GM12872 (cell line): ENCODE results near the gene CDYL2.

ENCODE experiments used
- TF ChIP-seq, protein P1 (sequence below): IDR thresholded peaks from 3 replicates; pipeline ENCODE4 v1.5.1; 2011; ENCODE audit warnings: low read depth, mild to moderate bottlenecking, low read length, moderate library complexity; ENCODE audit not compliant: insufficient read depth

The CDYL2 gene

DNA sequence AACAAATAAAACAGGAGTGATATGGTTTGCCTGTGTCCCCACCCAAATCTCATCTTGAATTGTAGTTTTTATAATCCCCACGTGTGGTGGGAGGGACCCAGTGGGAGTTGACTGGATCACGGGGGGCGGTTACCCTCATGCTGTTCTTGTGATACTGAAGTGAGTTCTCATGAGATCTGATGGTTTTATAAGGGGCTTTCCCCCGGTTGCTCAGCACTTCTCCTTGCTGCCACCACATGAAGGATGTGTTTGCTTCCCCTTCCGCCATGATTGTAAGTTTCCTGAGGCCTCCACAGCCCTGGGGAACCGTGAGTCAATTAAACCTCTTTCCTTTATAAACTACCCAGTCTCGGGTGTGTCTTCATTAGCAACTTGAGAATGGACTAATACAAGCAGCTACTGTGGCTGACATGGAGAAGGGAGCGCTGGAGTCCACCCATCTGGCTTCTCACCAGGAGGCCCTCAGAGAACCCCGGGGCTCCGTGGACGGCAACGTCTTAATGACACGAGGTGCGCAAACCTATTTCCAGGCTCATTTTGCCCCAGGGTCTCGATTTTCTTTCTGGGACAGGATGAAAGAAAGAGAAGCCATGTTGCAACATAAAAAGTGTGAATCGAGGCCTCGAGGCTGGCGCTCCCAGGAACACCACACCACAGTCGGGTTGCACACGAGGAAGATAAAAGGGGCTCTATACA, 134.1 kb downstream of the CDYL2 start:
- TF ChIP-seq, protein P1, sequence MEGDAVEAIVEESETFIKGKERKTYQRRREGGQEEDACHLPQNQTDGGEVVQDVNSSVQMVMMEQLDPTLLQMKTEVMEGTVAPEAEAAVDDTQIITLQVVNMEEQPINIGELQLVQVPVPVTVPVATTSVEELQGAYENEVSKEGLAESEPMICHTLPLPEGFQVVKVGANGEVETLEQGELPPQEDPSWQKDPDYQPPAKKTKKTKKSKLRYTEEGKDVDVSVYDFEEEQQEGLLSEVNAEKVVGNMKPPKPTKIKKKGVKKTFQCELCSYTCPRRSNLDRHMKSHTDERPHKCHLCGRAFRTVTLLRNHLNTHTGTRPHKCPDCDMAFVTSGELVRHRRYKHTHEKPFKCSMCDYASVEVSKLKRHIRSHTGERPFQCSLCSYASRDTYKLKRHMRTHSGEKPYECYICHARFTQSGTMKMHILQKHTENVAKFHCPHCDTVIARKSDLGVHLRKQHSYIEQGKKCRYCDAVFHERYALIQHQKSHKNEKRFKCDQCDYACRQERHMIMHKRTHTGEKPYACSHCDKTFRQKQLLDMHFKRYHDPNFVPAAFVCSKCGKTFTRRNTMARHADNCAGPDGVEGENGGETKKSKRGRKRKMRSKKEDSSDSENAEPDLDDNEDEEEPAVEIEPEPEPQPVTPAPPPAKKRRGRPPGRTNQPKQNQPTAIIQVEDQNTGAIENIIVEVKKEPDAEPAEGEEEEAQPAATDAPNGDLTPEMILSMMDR: no peak

GRCh38 chr16:80669673-80670072, 134.7 kb downstream of the CDYL2 start:
- TF ChIP-seq, protein P1: no peak

- TF ChIP-seq, protein P1: no peak
These were observed 136.5 kb downstream of the CDYL2 start for GRCh38 chr16:80667925-80668324.

GRCh38 chr16:80667251-80667560, 137.2 kb downstream of the CDYL2 start:
- TF ChIP-seq, protein P1: no peak

DNA sequence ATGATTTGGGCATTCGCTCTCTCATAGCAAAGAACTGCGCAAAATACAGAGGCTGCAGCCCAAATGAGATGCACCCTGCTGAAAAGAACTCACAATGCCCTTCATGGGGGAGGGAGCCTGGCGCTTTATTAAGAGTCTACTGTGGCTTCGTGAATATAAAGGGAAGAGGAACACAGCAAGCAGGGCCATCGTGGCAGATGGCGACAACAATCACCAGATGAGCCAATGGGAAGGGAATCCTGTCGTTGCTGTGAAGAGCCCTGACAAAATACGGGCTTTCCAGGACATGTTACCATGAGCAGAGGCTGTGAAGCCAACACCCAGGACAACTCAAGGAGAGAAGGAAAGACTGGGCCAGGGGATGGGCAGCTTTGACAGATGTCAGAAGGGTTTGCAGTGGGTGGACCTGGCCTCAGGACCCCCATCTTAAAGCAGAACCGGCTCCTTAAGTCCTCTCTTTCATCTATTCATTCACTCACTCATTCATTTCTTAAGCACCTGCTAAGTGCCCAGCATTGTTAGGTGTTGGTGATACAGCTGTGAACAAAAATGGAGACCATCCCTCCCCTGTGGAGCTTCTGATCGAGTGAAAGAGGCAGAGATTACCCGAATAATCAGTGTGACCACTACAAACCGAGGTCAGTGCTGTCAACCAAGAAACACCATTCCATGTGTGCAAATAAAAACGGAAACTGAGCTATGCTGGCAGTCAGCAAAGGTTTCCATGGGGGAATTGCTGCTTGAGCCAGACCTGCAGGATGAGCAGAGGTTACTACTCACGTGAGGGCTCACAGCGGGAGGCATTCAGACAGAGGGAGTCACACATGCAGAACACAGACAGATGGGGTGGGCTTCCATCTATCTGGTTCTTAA, 137.8 kb downstream of the CDYL2 start:
- TF ChIP-seq, protein P1: no peak

DNA sequence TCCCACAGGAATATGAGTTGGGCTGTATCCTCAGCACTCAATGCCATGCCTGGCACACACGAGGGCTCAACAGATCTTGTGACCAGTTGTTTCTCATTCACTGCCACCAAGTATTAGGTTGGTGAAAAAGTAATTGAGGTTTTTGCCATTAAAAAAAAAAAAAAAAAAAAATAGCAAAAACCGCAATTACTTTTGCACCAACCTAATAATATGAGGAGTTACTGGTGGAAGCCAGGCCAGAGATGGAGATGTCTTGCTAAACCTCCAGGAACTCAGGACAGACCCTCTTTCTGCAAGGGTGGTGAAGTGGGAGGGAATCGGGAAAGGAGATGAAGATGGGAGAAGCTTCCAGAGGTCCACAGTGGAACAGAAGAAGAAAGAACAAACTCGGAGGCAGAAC, 139.0 kb downstream of the CDYL2 start:
- TF ChIP-seq, protein P1: no peak

DNA sequence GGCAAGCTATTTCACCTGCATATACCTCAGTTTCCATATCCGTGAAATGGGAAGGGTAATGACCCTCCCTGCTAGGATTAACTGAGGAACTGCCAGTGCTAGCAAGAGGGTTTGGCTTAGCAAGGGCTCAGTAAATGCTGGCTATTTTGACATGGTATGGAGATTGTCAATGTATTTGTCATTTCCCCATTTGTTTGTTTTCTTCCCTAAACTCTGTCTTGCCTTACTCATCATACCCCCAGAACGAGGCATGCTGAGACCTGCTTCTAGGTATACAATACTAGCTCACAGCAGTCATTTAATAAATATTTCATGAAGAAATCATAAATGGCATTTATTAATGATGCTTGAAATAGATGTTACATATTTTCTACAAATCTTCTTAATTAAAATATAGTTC, 139.6 kb downstream of the CDYL2 start:
- TF ChIP-seq, protein P1: no peak
